Fibroblast of villous mesenchyme (primary cell): ENCODE results near the gene DYRK4. TPM values are rescaled to one million over a fixed set of nuclear protein-coding genes. Genes with fewer than 3 reads are reported as not detected.
"Not testable (repeated sequence)": the region's sequence is repeated elsewhere in the genome, so short reads cannot be mapped to it uniquely, and the experiment has no call there.

Experiments
- DNase-seq: peaks from one replicate; pipeline ENCODE4 v3.0.0-alpha.2; 2010; ENCODE audit warnings: low read depth
- H3K4me3 ChIP-seq: 2 replicates; pipeline ENCODE4 v1.5.1; 2011; ENCODE audit warnings: low read depth, mild to moderate bottlenecking, low read length
- total RNA-seq: library from RNA; depleted of rRNA; stranded (reverse); fragments of >200 nt; gene quantifications from 2 replicates; pipeline ENCODE4 v1.2.3, GENCODE V29; 2012
- TF ChIP-seq, protein P1 (sequence below): IDR thresholded peaks from 2 replicates; pipeline ENCODE4 v1.5.1; 2012; ENCODE audit warnings: low read depth, mild to moderate bottlenecking, low read length; ENCODE audit not compliant: insufficient read depth

Gene DYRK4, protein sequence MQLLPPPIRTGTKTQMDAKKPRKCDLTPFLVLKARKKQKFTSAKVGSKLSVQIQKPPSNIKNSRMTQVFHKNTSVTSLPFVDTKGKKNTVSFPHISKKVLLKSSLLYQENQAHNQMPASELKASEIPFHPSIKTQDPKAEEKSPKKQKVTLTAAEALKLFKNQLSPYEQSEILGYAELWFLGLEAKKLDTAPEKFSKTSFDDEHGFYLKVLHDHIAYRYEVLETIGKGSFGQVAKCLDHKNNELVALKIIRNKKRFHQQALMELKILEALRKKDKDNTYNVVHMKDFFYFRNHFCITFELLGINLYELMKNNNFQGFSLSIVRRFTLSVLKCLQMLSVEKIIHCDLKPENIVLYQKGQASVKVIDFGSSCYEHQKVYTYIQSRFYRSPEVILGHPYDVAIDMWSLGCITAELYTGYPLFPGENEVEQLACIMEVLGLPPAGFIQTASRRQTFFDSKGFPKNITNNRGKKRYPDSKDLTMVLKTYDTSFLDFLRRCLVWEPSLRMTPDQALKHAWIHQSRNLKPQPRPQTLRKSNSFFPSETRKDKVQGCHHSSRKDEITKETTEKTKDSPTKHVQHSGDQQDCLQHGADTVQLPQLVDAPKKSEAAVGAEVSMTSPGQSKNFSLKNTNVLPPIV
- total RNA-seq = 39.3 and 48.6 TPM in 2 replicates

DNA sequence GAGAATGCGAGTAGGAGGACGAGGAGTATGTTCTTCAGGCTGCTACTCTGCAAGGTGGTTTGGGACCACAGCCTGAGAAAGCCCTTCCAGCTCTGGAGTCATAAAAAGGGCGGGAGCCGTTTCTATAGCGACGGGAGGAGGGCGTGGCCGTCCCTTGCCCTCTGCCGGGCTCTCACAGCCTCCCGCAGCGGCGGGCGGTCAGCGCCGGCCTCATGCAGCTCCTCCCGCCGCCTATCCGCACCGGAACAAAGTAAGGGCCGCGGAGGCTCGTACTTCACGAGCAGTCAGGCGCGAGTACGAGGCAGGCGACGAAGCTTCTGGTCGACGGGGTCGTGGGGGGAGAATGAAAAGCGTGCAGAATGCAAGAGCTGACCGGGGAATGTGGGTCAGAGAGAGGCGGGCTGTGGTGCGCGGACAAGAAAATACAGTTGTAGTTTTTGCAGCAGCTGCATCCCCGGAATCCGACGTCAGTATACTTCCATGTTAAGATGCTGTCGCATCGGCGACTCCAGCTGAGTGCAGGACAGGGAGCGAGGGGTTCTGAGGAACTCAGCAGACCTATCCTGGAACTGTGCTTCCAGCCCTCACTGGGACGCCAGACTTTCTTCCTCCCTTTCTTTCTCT, at the start of gene DYRK4:
DYRK4 (plus strand) TSS at position 175 of the 624 bp plus-strand sequence; CDS start at position 213, 38 bp downstream.
- peak within 1 kb of the TSS; percentile 55 for H3K4me3 ChIP-seq
- peak; percentile 81 for DNase-seq
- TF ChIP-seq, protein P1, sequence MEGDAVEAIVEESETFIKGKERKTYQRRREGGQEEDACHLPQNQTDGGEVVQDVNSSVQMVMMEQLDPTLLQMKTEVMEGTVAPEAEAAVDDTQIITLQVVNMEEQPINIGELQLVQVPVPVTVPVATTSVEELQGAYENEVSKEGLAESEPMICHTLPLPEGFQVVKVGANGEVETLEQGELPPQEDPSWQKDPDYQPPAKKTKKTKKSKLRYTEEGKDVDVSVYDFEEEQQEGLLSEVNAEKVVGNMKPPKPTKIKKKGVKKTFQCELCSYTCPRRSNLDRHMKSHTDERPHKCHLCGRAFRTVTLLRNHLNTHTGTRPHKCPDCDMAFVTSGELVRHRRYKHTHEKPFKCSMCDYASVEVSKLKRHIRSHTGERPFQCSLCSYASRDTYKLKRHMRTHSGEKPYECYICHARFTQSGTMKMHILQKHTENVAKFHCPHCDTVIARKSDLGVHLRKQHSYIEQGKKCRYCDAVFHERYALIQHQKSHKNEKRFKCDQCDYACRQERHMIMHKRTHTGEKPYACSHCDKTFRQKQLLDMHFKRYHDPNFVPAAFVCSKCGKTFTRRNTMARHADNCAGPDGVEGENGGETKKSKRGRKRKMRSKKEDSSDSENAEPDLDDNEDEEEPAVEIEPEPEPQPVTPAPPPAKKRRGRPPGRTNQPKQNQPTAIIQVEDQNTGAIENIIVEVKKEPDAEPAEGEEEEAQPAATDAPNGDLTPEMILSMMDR = no peak

DNA sequence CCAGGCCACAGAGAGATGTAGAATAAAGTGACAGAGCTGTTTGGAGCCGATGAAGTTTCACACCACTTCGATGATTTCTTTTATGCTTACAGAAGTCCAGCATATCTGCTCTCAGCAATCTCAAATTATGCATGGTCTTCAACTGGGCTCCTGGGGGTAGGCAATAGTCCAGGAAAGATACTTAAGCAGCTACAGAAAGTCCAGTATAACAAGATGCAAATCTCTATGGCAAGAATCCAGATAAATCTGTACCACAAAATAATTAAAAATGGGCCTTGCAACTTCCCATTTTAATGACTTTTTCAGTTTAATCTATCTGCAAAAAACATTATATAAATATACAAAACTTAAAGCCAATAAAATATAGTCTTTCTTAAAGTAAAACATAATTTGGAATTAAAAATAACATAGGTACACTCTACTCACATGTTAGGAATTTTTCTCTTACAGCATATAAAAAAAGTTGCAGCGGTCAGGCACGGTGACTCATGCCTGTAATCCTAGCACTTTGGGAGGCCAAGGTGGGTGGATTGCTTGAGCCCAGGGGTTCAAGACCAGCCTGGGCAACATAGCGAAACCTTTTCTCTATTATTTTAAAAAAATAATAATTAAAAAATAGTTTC, 43.8 kb upstream of the DYRK4 start:
- DNase-seq = peak; percentile 53
- H3K4me3 ChIP-seq = no peak overlapping the region
- TF ChIP-seq, protein P1 = no peak

DNA sequence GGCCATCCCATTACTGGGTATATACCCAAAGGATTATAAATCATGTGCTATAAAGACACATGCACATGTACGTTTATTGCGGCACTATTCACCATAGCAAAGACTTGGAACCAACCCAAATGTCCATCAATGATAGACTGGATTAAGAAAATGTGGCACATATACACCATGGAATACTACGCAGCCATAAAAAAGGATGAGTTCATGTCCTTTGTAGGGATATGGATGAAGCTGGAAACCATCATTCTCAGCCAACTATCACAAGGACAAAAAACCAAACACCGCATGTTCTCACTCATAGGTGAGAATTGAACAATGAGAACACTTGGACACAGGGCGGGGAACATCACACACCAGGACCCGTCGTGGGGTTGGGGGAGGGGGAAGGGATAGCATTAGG, 38.6 kb upstream of the DYRK4 start:
- not testable (repeated sequence) for H3K4me3 ChIP-seq, DNase-seq

DNA sequence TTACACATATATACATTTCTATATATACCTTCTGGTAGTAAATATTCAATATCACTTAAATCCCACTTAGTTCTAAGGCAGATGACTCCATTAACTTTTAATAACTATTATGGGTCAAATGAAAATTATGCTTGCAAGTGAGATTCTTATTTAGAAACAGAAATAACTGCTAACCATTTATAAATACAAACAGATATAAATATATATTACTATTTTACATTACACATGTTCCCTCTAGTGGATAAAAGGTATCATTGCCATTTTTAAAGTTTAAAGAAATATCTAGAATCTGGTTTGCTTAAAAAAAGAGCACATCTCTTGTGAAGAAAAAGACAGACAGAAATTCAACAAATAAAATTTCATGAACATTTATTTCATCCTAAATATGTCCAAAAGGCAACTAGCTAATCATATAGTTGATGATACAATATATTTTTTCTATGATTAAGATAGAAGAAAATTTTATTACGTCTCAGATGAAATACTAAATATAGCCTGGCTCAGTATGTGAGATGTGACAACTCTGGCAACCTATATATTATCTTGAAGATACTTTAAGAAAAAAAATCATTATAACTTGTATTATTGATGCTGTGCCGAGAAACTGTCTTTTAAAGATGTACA, 35.0 kb upstream of the DYRK4 start:
- no peak overlapping the region for H3K4me3 ChIP-seq
- TF ChIP-seq, protein P1 = peak; percentile 41
- peak; percentile 33 for DNase-seq

DNA sequence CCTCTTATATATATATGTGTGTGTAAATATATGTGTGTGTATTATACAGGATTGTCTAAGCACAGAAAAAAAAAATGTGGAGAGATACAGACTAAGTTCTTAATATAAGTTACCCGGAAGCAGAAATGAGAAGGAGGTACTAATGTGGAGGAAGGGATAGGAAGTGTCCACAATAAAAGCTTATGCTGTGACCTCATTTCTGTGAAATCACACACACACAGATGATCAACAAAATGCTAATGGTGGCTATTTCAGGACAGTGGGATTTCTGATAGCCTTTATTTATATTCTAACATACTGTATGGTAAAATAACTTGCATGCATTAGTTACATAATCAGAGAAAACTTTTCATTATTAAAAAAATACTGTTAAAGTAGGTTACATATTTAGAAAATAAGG, 31.8 kb upstream of the DYRK4 start:
- TF ChIP-seq, protein P1 = no peak
- H3K4me3 ChIP-seq = no peak overlapping the region

DNA sequence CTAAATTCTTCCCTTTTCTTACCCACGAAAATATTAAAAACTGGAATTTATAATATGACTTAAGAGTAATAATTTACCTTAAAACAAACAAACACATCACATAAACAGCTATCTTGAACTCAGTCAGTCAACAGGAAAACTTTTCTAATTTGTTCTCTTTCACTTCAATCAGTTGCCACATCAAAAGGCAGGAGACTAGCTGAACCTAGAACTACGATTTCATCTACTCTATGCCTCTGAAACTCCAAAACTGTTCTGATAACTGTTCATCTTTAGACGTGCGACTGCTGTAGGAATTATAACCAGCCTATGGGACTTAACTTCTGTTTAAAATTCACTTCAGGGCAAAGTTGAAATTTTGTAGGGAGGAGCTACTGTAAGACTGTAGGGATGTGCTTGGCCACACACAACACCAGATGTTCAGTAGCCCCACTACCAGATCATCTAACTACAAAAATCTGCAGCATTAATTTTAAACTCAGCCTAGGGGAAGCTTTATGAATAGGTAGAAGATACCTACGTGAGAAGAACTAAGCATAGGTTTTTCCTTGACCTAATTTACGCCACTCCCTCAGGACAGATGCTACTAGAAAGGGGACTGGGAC, 30.9 kb upstream of the DYRK4 start:
- no peak for DNase-seq
- H3K4me3 ChIP-seq = no peak overlapping the region
- TF ChIP-seq, protein P1 = no peak

More for the DNA sequence above, 31.8 kb upstream of the DYRK4 start:
- DNase-seq = no peak
